B cell (primary cell): ENCODE measurements around the gene LRRN4CL. TPM values are rescaled to one million over a fixed set of nuclear protein-coding genes. Genes with fewer than 3 reads are reported as not detected.
A peak's percentile ranks its signal among the peaks of the same experiment; 100 is the strongest.

Experiments
- ATAC-seq: fragments of 200-7000 bp; cut with Tn5 transposase; one replicate; pipeline ENCODE4 v1.10.0; 2021; ENCODE audit warnings: low read depth, mild to moderate bottlenecking, moderate number of reproducible peaks, moderate library complexity
- CTCF ChIA-PET: fragments of 350-600 bp; sonication (Branson Sonifier 250); formaldehyde crosslinking; loops from one replicate; lab custom pipeline; 2021; ENCODE audit warnings: antibody characterized with exemption, inconsistent platforms; lab: Charles Lee
- POLR2A ChIA-PET: fragments of 350-600 bp; sonication (Branson Sonifier 250); formaldehyde crosslinking; loops from one replicate; lab custom pipeline; 2021; ENCODE audit warnings: antibody characterized with exemption; lab: Charles Lee
- DNase-seq: peaks from one replicate; pipeline ENCODE4 v3.0.0; 2013
- H2AFZ ChIP-seq: 2 replicates; pipeline ENCODE4 v1.6.1; 2012; ENCODE audit warnings: mild to moderate bottlenecking, low read depth, low read length; ENCODE audit not compliant: insufficient read depth, poor library complexity, severe bottlenecking
- H3K27ac ChIP-seq, 2 donors: 1 replicate in 1 of 2; 2 replicates in 1 of 2; pipeline ENCODE4 v1.5.1; 2012 to 2013; ENCODE audit warnings: low read length in 2 of 2, mild to moderate bottlenecking in 2 of 2, moderate library complexity in 1 of 2
- H3K27me3 ChIP-seq, 4 experiments: fragments of 200-600 bp in 1 of 4; sonication (generic) in 1 of 4; replicated peaks in 1 of 4; 1 replicate in 2 of 4; 2 replicates in 2 of 4; pipeline versions ENCODE4 v1.6.1 to v1.7.0; 2013 to 2016; ENCODE audit warnings: low read length in 3 of 4, mild to moderate bottlenecking in 2 of 4, mixed read lengths in 1 of 4, moderate library complexity in 1 of 4; ENCODE audit not compliant: insufficient read depth in 4 of 4, control insufficient read depth in 3 of 4; ENCODE audit errors: control extremely low read depth in 1 of 4
- H3K36me3 ChIP-seq, 2 experiments: replicated peaks in 1 of 2; 1 replicate in 1 of 2; 2 replicates in 1 of 2; pipeline versions ENCODE4 v1.6.1 to v1.7.1; 2013; ENCODE audit warnings: low read length in 1 of 2; ENCODE audit not compliant: insufficient read depth in 2 of 2, control insufficient read depth in 1 of 2; ENCODE audit errors: control extremely low read depth in 1 of 2, extremely low read depth in 1 of 2
- H3K4me1 ChIP-seq, 2 donors: fragments of 200-600 bp in 1 of 2; sonication (generic) in 1 of 2; 1 replicate in 1 of 2; 2 replicates in 1 of 2; pipeline versions ENCODE4 v1.5.1 to v1.6.1; 2013 to 2017; ENCODE audit warnings: low read length in 2 of 2; ENCODE audit not compliant: control insufficient read depth in 2 of 2, insufficient read depth in 2 of 2
- H3K4me2 ChIP-seq: replicated peaks from 2 replicates; pipeline ENCODE3; 2012; ENCODE audit warnings: mild to moderate bottlenecking, low read depth, low read length; ENCODE audit not compliant: poor library complexity, severe bottlenecking
- H3K4me3 ChIP-seq, 5 experiments: fragments of 200-600 bp in 1 of 5; sonication (generic) in 1 of 5; 1 replicate in 3 of 5; 2 replicates in 2 of 5; pipeline versions ENCODE4 v1.5.1 to v1.7.0; 2011 to 2016; ENCODE audit warnings: low read length in 4 of 5, mild to moderate bottlenecking in 4 of 5, low read depth in 2 of 5, control low read depth in 1 of 5, moderate library complexity in 1 of 5; ENCODE audit not compliant: insufficient read depth in 1 of 5; ENCODE audit errors: control extremely low read depth in 1 of 5, extremely low read depth in 1 of 5
- H3K79me2 ChIP-seq: fragments of 200-600 bp; sonication (generic); one replicate; pipeline ENCODE4 v1.6.0; 2016; ENCODE audit warnings: low read length; ENCODE audit not compliant: control insufficient read depth, insufficient read depth
- H3K9ac ChIP-seq: fragments of 200-600 bp; sonication (generic); 2 replicates; pipeline ENCODE4 v1.6.1; 2017; ENCODE audit warnings: mild to moderate bottlenecking, low read length, moderate library complexity
- H3K9me3 ChIP-seq, 3 donors: one replicate each; pipeline versions ENCODE4 v1.6.1 to v1.7.1; 2013; ENCODE audit warnings: low read length in 2 of 3; ENCODE audit not compliant: control insufficient read depth in 2 of 3, insufficient read depth in 1 of 3; ENCODE audit errors: control extremely low read depth in 1 of 3
- H4K20me1 ChIP-seq: 2 replicates; pipeline ENCODE4 v1.6.0; 2012; ENCODE audit warnings: mild to moderate bottlenecking, low read length; ENCODE audit not compliant: insufficient read depth, control insufficient read depth, poor library complexity, severe bottlenecking
- H3K27ac Mint-ChIP-seq: one replicate; pipeline ENCODE4 v1.8.0; 2021; ENCODE audit warnings: mixed read lengths
- H3K27me3 Mint-ChIP-seq: one replicate; pipeline ENCODE4 v1.8.0; 2021; ENCODE audit warnings: mixed read lengths
- H3K4me1 Mint-ChIP-seq: one replicate; pipeline ENCODE4 v1.8.0; 2021; ENCODE audit warnings: mixed read lengths
- H3K4me3 Mint-ChIP-seq: one replicate; pipeline ENCODE4 v1.8.0; 2021; ENCODE audit warnings: mixed read lengths
- H3K9me3 Mint-ChIP-seq: one replicate; pipeline ENCODE4 v1.8.0; 2022; ENCODE audit warnings: mixed read lengths; ENCODE audit not compliant: insufficient read depth
- CTCF ChIP-seq: fragments of 200-600 bp; IDR thresholded peaks from one replicate; pipeline ENCODE4 v1.8.0; 2022; ENCODE audit warnings: antibody characterized with exemption, mild to moderate bottlenecking
- EZH2 ChIP-seq: IDR thresholded peaks from 2 replicates; pipeline ENCODE4 v1.6.1; 2012; ENCODE audit warnings: borderline replicate concordance, low read depth, mild to moderate bottlenecking, moderate library complexity, low read length; ENCODE audit not compliant: insufficient read depth, poor library complexity, severe bottlenecking
- WGBS: methylation state at CpG from one replicate; pipeline ENCODE4 v1.1.5; 2013; ENCODE audit warnings: missing lambda C conversion rate; ENCODE audit not compliant: insufficient coverage; 5-methylcytosine and 5-hydroxymethylcytosine counted together
- intact Hi-C: fragments of 100-400 bp; cut with micrococcal nuclease; formaldehyde crosslinking; loops from one replicate; pipeline ENCODE4 v1.10.0; 2022
- polyA minus RNA-seq: library from RNA; depleted of rRNA, polyadenylated mRNA; stranded (reverse); fragments of >200 nt; gene quantifications from 2 replicates; pipeline ENCODE4 v1.2.3, GENCODE V29; 2012
- polyA plus RNA-seq: library from polyadenylated mRNA; depleted of rRNA; stranded (reverse); fragments of >200 nt; gene quantifications from 2 replicates; pipeline ENCODE4 v1.2.3, GENCODE V29; 2012
- total RNA-seq, 2 donors: library from RNA; stranded (reverse); fragments of 120-200 nt in 1 of 2; gene quantifications; 1 replicate in 1 of 2; 2 replicates in 1 of 2; pipeline versions ENCODE4 v1.2.3 to v1.2.4, GENCODE V29; 2013 to 2022

LRRN4CL gene
- 0.15 and 0.25 TPM in 2 replicates for total RNA-seq
- 0.75 TPM for total RNA-seq (2013)
- 0.03 TPM in 1 of 2 replicates, not detected in the other for polyA plus RNA-seq
- polyA minus RNA-seq, result not detected in 2 replicates

DNA sequence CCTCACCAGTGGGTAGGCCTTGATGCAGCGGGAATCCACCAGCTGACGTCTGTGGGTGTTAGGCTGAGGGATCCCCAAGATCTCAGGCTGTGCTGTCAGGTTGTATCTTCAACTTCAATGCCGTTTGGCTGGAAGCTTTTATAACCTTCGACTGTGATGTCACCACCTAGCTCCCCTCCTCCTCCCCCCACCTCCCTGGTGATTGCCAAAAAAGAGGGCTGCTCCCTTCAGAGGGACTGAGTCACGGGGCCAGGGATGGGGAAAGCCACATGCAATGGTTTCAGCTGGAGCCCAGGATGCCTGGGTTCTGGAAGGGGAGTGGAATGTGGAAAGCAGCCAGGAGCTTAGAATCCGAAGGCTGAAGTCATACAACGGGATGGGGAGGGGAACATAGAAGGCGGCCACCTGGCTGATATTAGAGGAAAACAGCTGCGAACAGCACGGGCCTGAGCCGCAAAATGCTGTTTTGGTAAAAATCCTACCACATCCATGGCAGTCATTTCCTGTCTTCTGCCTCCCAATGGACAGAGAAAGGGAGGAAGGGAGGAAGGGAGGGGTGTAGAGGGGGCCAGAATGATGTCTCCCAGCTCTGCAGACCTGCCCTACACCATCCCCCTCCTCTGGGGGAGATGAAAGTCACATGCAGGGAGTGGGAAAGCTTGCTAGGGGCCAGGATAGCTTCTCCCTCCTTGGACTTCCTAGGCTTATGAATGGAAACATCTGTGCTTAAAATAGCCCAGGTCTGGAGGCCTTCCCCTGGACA lies at the start of gene LRRN4CL:
TSS of gene LRRN4CL (minus strand) at position 110 of the 763 bp plus-strand sequence. CDS start 1,022 bp downstream, outside the sequence.
- no peaks in the 10 kb centered on the region for H4K20me1 ChIP-seq
- H3K4me2 ChIP-seq, result no peak within 1 kb of the TSS
- H3K9ac ChIP-seq, result no peak within 1 kb of the TSS
- DNase-seq (no peak), ATAC-seq (no peak)
- H3K27me3 ChIP-seq, result peaks cover 0 to 17% (median 6%) of the 10 kb centered on the region in 4 experiments
- peaks cover 0 to 18% of the 10 kb centered on the region in 2 experiments for H3K36me3 ChIP-seq
- Mint-ChIP-seq H3K4me3 (no peak within 1 kb of the TSS), H3K27ac (peak within 1 kb of the TSS; percentile 26), H3K9me3 (no peaks in the 10 kb centered on the region), H3K4me1 (peaks cover under 1% of the 10 kb centered on the region), H3K27me3 (peaks cover 4% of the 10 kb centered on the region)
- no peaks in the 10 kb centered on the region for H3K79me2 ChIP-seq
- no peak within 1 kb of the TSS for H3K4me3 ChIP-seq
- peaks cover 3 to 6% of the 10 kb centered on the region in 2 donors for H3K4me1 ChIP-seq
- H3K9me3 ChIP-seq, result no peaks in the 10 kb centered on the region
- H2AFZ ChIP-seq, result no peak within 1 kb of the TSS
- WGBS, result 95% methylated on average over 6 of the region's 11 CpGs
- ChIA-PET CTCF (interaction anchor here (0.7 to 1.6 kb wide), 5 partner anchors 9 to 174 kb away, joined by 3 to 5 read pairs (median 4); no protein-coding TSS in a partner anchor), POLR2A (interaction anchor here (0.9 kb wide), 1 partner anchor 38 kb away, joined by 3 read pairs; the partner anchor contains the start of gene HNRNPUL2)
- H3K27ac ChIP-seq, result no peak within 1 kb of the TSS
- TF ChIP-seq CTCF, result no peak
- TF ChIP-seq EZH2, result no peak
- intact Hi-C loops, result no loop called here

- no peak for TF ChIP-seq CTCF
- TF ChIP-seq EZH2, result no peak
- H3K27me3 ChIP-seq, result no peaks in the 10 kb centered on the region
- peaks cover 13 to 62% of the 10 kb centered on the region in 2 experiments for H3K36me3 ChIP-seq
Observed at GRCh38 chr11:62737196-62737595, 47.9 kb upstream of the LRRN4CL start.

More at GRCh38 chr11:62737196-62737595, 47.9 kb upstream of the LRRN4CL start:
- DNase-seq, result no peak
- no peak overlapping the region for H3K27ac Mint-ChIP-seq
- Histone ChIP-seq H3K79me2 (peaks cover 30% of the 10 kb centered on the region), H4K20me1 (peaks cover 36% of the 10 kb centered on the region), H3K27ac (no peak overlapping the region), H3K9me3 (no peaks in the 10 kb centered on the region), H3K4me3 (no peak overlapping the region), H2AFZ (no peak overlapping the region), H3K4me1 (no peaks in the 10 kb centered on the region), H3K4me2 (no peak overlapping the region), H3K9ac (no peak overlapping the region)
- no peaks in the 10 kb centered on the region for H3K27me3 Mint-ChIP-seq
- peaks cover 7% of the 10 kb centered on the region for H3K4me1 Mint-ChIP-seq
- intact Hi-C loops, result no loop called here
- H3K4me3 Mint-ChIP-seq, result no peak overlapping the region
- no peaks in the 10 kb centered on the region for H3K9me3 Mint-ChIP-seq
- CTCF ChIA-PET, result interaction anchor here (1.5 kb wide), 1 partner anchor 49 kb away, joined by 4 read pairs; no protein-coding TSS in a partner anchor
- POLR2A ChIA-PET, result interaction anchor here (1.5 kb wide), 1 partner anchor 16 kb away, joined by 6 read pairs; the partner anchor contains the start of gene ZBTB3
- no peak for ATAC-seq
